HFF-Myc (cell line): ENCODE data around the gene PACSIN2.

Experiments
- DNase-seq: peaks from one replicate; pipeline ENCODE4 v3.0.0-alpha.2; 2011; ENCODE audit warnings: low read depth; ENCODE audit errors: extremely low read depth
- H3K4me3 ChIP-seq: replicated peaks from 2 replicates; pipeline ENCODE4 v1.5.1; 2011; ENCODE audit warnings: low read depth, mild to moderate bottlenecking, control low read depth, low read length
- TF ChIP-seq, protein P1 (sequence below): IDR thresholded peaks from 2 replicates; pipeline ENCODE4 v1.5.1; 2012; ENCODE audit warnings: mild to moderate bottlenecking, low read depth, low read length, control low read depth; ENCODE audit errors: missing control alignments

PACSIN2 gene

GRCh38 chr22:42908374-42908746 lies 106.6 kb downstream of the PACSIN2 start:
- TF ChIP-seq, protein P1, sequence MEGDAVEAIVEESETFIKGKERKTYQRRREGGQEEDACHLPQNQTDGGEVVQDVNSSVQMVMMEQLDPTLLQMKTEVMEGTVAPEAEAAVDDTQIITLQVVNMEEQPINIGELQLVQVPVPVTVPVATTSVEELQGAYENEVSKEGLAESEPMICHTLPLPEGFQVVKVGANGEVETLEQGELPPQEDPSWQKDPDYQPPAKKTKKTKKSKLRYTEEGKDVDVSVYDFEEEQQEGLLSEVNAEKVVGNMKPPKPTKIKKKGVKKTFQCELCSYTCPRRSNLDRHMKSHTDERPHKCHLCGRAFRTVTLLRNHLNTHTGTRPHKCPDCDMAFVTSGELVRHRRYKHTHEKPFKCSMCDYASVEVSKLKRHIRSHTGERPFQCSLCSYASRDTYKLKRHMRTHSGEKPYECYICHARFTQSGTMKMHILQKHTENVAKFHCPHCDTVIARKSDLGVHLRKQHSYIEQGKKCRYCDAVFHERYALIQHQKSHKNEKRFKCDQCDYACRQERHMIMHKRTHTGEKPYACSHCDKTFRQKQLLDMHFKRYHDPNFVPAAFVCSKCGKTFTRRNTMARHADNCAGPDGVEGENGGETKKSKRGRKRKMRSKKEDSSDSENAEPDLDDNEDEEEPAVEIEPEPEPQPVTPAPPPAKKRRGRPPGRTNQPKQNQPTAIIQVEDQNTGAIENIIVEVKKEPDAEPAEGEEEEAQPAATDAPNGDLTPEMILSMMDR = no peak
- no peak for DNase-seq
- no peak overlapping the region for H3K4me3 ChIP-seq

DNA sequence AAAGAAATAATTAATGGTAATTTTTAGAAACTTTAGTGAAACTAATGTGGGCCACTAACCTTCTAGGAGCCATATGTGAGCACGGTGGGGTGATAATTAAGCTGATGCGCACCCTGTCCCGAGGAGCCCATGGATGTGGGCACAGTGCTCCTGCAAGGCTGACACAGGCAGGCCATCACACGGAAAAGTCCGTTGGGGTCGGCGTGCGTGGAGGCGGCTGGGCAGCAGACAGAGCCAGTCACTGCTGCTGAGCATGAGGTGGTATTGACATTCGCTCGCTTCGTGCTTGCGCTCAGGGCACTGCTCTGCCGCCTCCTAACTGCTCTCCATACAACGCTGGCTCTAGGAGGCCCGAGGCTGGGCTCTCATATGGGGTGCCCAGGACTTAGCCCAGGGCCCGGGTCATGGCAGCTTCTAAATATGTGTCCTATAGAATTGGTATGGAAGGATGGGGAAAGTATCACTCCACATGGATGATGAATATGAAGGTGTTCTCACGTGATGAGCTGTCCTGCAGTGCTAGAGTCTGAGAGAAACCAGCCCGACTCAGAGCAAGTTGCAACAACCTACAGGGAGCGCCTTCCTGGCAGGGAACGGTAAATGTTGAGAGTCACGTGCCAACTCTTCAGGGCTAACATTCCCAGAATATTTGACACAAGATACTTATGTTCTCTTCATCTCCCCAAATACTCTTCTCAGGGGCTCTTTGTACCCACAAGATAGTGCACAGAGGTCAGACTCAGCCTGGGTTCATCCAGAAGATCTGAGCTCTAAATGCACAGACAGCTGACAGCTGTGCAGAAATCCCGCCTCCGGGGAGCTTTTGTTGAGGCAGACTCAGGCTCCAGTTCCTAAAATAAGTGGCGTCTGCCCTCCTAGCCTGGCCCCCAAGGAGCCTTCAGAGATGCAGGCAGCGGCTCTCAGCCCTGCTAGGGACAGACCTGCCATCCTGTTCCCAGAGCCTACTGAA lies 107.3 kb downstream of the PACSIN2 start:
- no peak overlapping the region for H3K4me3 ChIP-seq
- DNase-seq = no peak
- TF ChIP-seq, protein P1 = no peak

DNA sequence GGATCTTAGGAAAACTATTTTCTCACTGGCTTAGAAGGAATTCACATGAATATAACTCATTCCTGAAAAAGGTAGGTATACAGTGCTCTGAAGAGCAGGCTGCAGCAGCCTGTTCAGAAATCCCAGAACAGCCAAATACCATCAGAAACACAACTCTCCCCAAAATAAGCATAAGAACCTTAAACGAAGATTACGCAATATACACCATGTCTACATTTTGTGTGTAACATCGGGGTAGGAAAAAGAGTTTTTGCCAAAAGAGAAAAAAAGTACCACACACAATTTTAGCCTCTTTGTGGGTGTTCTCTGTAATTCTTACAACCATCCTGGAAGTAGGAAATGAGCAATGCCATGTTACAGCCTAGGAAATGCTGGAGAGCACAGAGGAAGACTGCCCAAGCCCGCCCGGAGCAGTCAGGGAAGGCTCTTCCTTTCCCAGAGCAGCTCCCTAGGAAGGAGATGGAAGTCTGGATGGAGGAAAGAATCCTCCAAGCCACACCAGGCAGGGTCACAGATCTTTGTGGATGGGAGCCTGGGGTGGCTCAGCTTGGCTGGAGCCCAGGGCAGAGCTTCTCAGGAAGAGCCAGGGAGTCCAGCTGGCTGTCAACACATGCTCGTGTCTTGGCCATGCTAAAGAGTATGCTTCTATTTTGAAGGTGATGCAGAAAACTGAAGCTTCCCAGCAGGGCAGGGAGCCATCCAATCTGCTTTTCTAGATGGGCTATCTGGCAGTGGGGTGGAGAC lies 108.2 kb downstream of the PACSIN2 start:
- TF ChIP-seq, protein P1 = no peak
- no peak for DNase-seq
- H3K4me3 ChIP-seq = no peak overlapping the region

DNA sequence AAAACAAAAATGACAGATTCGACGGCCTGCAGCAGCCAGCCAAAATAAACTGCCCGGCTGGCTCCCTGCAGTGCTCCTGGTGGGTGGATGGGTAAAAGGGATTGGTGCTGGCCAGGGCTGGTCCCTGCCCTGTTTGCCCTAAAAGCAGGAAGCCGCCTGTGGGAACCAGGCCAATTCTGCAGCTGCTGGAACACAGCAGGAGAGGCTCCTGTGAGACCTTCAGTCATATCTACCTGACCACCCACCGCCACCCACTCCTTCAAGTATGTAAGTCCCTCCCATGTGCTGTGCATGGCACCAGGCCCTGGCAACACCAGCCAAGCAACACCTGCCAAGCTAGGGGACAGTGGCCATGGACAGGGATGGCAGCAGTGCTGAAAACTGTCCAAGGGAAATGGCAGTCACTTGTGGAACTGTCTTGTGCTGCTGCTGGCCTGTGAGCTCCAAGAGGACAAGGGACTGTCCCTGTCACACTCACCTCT lies 109.2 kb downstream of the PACSIN2 start:
- no peak overlapping the region for H3K4me3 ChIP-seq
- no peak for DNase-seq
- TF ChIP-seq, protein P1 = no peak

DNA sequence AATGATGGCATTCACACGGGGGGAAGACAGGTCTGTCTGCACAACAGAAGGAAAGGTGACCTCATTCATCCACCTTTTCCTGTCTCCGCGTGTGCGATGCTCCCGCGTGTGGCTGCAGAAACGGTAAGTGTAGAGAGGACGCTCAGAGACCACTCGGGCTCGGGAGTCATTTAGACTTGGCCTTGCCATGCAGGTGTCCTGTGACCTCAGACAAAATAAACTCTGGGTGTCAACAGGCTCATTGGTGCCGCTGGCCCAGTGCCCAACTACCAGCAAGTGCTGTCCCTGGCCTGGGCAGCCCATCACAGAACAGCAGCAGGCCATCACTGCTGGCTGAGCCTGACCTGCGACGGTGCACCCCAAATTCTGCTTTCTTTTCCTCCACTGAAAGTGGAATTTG lies 109.7 kb downstream of the PACSIN2 start:
- TF ChIP-seq, protein P1 = no peak
- DNase-seq = no peak
- no peak overlapping the region for H3K4me3 ChIP-seq

- DNase-seq = no peak
- H3K4me3 ChIP-seq = no peak overlapping the region
- TF ChIP-seq, protein P1 = no peak
These were observed 110.9 kb downstream of the PACSIN2 start for GRCh38 chr22:42904050-42904449.
